Stimulated activated CD8-positive, alpha-beta memory T cell treated with anti-CD3 and anti-CD28 coated beads, Interleukin-4, amount 100 ng/mL, for 1 hour (primary cell): ENCODE data around the gene CMTM7.
"Not testable (repeated sequence)": the region's sequence is repeated elsewhere in the genome, so short reads cannot be mapped to it uniquely, and the experiment has no call there.

ENCODE experiments used
- DNase-seq, 2 donors: peaks; one replicate each; pipeline ENCODE4 v3.0.0-alpha.2; 2020; ENCODE audit warnings: low read depth in 2 of 2, low spot score in 1 of 2

Gene CMTM7

GRCh38 chr3:32456429-32457130 is 64.9 kb downstream of the CMTM7 start:
- no peak for DNase-seq

GRCh38 chr3:32457971-32458471 is 66.4 kb downstream of the CMTM7 start:
- peak in 1 of 2 donors; percentile 42 for DNase-seq

GRCh38 chr3:32459450-32459849 is 67.8 kb downstream of the CMTM7 start:
- no peak for DNase-seq

GRCh38 chr3:32460031-32460749 is 68.5 kb downstream of the CMTM7 start:
- DNase-seq: peak; percentile 34

GRCh38 chr3:32460817-32461496 is 69.3 kb downstream of the CMTM7 start:
- DNase-seq: not testable (repeated sequence)

- not testable (repeated sequence) for DNase-seq
Observed at GRCh38 chr3:32462191-32462986, 70.7 kb downstream of the CMTM7 start.

GRCh38 chr3:32463415-32463814 is 71.8 kb downstream of the CMTM7 start:
- not testable (repeated sequence) for DNase-seq

- not testable (repeated sequence) for DNase-seq
Observed at GRCh38 chr3:32464726-32465125, 73.1 kb downstream of the CMTM7 start.

- not testable (repeated sequence) for DNase-seq
Observed at GRCh38 chr3:32466808-32467207, 75.2 kb downstream of the CMTM7 start.

GRCh38 chr3:32467333-32468070 is 75.8 kb downstream of the CMTM7 start:
- peak; percentile 50 to 62 for DNase-seq

- DNase-seq: no peak
Observed at GRCh38 chr3:32469151-32469874, 77.7 kb downstream of the CMTM7 start.

- no peak for DNase-seq
Observed at GRCh38 chr3:32470362-32470761, 78.7 kb downstream of the CMTM7 start.

GRCh38 chr3:32471246-32471645 is 79.6 kb downstream of the CMTM7 start:
- DNase-seq: no peak

GRCh38 chr3:32472151-32472550 is 80.5 kb downstream of the CMTM7 start:
- not testable (repeated sequence) for DNase-seq

GRCh38 chr3:32474201-32474600 is 82.5 kb downstream of the CMTM7 start:
- no peak for DNase-seq

- no peak for DNase-seq
Observed at GRCh38 chr3:32480604-32481003, 89.0 kb downstream of the CMTM7 start.

- no peak for DNase-seq
Observed at GRCh38 chr3:32481791-32482631, 90.4 kb downstream of the CMTM7 start.

GRCh38 chr3:32482693-32483092 is 91.0 kb downstream of the CMTM7 start:
- no peak for DNase-seq

- DNase-seq: no peak
Observed at GRCh38 chr3:32483772-32484171, 92.1 kb downstream of the CMTM7 start.
